Cortex of kidney (tissue), 1 donor: Measurements from ENCODE around the gene GPR42.
"Not testable (repeated sequence)": the region's sequence is repeated elsewhere in the genome, so short reads cannot be mapped to it uniquely, and the experiment has no call there.

Source experiments
- DNase-seq: peaks from one replicate; lab custom pipeline; 2025; lab: John Stamatoyannopoulos, UW

GPR42 gene

DNA sequence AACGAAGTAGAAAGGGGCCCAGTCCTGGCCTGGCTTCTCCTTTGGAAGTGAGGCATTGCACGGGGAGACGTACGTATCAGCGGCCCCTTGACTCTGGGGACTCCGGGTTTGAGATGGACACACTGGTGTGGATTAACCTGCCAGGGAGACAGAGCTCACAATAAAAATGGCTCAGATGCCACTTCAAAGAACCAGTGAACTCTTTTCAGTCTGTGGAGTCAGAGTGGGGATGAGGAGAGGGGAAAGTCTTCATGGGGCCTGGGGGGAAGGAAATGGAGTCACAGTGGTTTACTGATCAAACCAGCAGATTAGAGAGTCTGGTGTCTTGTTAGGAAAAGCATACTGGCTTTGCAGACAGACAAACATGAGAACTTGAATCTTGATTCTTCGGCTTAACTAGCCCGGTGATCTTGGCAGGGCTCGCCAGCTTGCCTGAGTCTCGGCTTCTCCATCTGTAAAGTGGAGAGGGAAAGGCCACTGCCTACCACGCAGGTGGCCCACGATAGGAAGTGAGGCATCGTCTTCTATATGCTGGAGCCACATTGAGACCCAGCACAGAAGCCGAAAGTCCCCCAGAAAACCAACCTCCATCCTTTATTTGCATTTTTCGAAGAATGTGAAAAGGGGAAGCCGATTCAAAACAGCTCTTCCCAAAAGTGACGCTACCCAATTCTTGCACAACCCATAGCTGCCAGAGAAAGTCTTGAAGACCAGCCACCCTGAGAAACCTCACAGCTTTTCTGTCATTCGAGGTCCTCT lies 23.5 kb upstream of the GPR42 start, which contains the start of gene FFAR1:
Gene FFAR1 (plus strand): TSS at position 732 of the 759 bp plus-strand sequence. CDS start 3,650 bp downstream, outside the sequence.
- no peak for DNase-seq

- DNase-seq, result no peak
These were observed 23.0 kb upstream of the GPR42 start for GRCh38 chr19:35347930-35348298.

DNA sequence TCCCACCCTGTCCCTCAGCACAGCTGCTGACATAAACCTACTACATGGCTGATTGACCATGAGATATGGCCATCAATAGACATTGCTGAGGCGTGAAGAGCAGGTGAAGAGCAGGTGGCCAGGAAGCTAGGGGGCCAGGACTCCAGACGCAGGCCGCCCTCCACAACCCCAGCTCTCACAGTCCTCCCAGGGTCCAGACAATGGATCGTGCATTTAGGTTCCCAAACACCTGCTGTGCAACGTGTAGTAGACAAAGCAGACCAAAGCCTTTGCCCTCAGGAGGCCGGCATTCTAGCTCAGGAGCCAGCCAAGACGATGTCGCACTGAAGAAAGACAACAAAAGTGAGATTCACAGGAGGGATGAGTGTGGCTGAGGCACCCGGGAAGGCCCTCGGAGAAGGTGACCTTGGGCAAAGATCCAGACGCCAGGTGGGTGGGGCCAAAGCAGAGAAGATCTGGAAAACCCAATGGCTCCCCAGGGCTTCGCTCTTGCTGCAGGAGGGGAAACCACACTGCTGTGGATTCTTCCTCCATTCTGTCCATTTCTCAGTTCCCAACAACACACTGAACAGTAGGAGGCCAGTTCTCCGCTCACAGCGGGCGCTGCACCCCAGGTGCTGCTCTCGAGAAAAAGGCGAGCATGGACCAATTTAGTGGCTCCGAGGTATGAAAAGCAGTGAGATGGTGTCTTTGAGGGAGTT lies 21.8 kb upstream of the GPR42 start:
- DNase-seq, result no peak

- DNase-seq, result no peak
These were observed 21.0 kb upstream of the GPR42 start for GRCh38 chr19:35349614-35350521.

DNA sequence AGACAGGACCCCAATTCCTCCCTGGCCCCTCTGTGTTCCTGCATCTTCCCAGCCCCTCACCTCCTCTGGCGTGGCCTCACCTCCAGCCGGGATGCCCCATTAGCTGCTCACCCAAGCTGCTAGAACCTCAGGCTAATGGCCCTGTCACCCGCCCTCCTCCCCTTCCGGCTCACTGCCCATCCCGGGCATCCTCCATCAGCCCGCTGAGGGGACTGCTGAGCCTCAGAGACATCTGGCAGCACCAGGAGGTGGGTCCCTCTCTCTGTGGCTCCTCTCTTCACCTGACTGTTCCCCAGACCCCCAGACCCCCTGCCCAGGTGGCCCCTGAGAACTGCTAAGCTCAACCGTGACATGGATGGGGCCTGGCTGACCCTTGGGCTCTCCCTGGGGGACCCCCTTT lies 20.3 kb upstream of the GPR42 start:
- no peak for DNase-seq

DNA sequence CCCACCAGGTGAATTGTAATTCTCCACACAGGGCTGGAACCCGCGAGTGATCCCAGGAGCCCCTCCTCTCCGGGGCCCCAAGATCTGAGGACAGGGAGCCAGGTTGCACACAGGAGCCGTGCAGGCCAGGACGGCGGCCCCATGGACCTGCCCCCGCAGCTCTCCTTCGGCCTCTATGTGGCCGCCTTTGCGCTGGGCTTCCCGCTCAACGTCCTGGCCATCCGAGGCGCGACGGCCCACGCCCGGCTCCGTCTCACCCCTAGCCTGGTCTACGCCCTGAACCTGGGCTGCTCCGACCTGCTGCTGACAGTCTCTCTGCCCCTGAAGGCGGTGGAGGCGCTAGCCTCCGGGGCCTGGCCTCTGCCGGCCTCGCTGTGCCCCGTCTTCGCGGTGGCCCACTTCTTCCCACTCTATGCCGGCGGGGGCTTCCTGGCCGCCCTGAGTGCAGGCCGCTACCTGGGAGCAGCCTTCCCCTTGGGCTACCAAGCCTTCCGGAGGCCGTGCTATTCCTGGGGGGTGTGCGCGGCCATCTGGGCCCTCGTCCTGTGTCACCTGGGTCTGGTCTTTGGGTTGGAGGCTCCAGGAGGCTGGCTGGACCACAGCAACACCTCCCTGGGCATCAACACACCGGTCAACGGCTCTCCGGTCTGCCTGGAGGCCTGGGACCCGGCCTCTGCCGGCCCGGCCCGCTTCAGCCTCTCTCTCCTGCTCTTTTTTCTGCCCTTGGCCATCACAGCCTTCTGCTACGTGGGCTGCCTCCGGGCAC lies 19.3 kb upstream of the GPR42 start:
- DNase-seq, result no peak

GRCh38 chr19:35352177-35352447 lies 18.8 kb upstream of the GPR42 start:
- no peak for DNase-seq

GRCh38 chr19:35352448-35353304 lies 18.2 kb upstream of the GPR42 start:
- DNase-seq, result no peak

DNA sequence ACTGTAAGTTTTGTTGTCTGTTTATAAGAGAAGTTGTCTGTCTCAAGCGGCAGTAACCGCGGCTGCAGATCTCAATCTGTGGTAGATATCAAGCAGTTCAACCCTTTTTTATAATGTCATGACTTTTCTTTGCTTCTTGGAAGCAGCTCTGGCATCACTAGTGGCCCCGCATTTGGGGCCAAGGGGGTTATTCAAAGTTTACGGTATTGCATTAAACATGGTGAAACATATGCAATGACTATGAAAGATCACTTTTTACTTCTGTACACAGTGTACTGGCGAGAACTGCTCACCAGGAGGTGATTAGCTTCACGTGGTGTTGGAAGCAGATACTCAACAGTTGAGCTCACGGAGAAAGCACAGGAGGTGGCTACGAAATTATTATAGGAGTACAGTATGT lies 17.2 kb upstream of the GPR42 start:
- DNase-seq, result no peak

DNA sequence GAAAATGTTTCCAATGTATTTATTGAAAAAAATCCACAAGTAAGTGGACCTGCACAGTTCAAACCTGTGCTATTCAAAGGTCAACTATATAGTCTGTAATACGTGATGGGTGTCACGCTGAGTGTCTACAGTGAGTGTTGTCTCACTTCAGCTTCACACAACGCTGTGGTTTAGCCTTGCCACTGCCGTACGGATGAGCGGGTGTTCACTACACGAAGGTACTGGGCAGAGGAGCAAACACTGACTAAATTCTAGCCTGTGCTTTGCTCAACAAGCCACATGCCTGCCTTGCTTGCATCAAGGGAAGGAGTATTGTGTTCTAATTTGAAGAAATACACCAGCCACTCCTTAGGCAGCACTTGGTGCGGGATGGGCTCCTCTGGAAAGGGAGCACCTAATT lies 16.0 kb upstream of the GPR42 start:
- no peak for DNase-seq

- no peak for DNase-seq
These were observed 14.9 kb upstream of the GPR42 start for GRCh38 chr19:35355791-35356460.

DNA sequence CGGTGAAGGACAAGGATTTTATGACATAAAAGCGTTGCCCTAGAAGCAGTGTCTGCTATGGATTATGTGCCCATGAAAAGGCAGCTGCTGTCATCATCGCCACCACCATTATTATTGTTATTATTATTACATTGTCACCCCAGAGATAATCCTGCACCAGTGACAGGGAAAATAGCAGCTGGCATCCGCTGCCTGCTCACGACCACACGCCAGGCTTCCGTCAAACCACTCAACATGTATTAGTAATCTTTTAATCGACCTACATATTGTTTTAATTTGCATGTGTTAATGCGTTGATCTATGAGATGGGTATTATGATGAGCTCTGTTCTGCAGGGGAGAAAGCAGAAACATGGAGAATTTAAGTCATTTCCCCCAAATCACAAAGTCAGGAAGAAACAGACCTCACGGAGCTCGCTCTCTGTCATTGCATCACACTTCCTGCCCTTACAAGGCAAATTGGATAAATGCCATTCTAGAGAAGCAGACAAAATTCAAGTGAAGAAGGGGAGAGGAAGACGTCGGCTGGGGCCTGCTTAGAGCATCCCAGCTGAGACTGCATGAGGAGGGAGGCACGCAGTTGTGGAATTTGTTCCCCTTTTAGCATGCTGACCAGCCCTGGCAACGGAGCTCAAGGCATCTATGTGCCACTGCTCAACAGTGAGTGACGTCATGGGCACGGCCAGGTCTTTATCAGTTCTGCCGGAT lies 12.8 kb upstream of the GPR42 start, which contains the start of gene FFAR3:
Gene FFAR3 (plus strand): TSS at position 594 of the 707 bp plus-strand sequence. CDS start 431 bp downstream, outside the sequence.
- DNase-seq, result no peak

DNA sequence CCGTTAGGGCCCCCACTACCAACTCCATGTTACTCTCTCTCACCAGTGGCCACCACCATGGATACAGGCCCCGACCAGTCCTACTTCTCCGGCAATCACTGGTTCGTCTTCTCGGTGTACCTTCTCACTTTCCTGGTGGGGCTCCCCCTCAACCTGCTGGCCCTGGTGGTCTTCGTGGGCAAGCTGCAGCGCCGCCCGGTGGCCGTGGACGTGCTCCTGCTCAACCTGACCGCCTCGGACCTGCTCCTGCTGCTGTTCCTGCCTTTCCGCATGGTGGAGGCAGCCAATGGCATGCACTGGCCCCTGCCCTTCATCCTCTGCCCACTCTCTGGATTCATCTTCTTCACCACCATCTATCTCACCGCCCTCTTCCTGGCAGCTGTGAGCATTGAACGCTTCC lies 12.0 kb upstream of the GPR42 start:
- DNase-seq, result not testable (repeated sequence)

DNA sequence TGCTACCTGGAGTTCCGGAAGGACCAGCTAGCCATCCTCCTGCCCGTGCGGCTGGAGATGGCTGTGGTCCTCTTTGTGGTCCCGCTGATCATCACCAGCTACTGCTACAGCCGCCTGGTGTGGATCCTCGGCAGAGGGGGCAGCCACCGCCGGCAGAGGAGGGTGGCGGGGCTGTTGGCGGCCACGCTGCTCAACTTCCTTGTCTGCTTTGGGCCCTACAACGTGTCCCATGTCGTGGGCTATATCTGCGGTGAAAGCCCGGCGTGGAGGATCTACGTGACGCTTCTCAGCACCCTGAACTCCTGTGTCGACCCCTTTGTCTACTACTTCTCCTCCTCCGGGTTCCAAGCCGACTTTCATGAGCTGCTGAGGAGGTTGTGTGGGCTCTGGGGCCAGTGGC lies 11.5 kb upstream of the GPR42 start:
- DNase-seq, result not testable (repeated sequence)

DNA sequence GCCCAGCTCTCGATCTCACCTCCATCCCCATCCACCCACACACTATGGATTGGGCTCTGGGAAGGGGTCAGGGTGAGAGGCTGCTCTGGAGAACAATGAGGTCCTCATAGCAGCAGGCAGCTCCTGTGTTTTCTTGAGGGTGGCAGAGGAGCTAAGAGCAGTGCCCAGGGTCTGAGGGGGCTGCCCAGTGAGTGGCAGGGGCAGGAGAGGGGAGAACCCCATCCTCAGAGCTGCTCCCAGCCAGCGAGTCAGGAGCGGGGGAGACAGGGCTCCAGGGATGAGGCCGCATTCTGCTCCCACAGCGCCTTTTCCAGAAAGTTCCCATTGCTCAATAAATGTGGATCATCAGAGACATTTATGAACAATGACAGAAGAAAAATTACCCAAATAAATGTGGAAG lies 10.8 kb upstream of the GPR42 start:
- DNase-seq, result not testable (repeated sequence)

- DNase-seq, result no peak
These were observed 9.9 kb upstream of the GPR42 start for GRCh38 chr19:35360880-35361420.

DNA sequence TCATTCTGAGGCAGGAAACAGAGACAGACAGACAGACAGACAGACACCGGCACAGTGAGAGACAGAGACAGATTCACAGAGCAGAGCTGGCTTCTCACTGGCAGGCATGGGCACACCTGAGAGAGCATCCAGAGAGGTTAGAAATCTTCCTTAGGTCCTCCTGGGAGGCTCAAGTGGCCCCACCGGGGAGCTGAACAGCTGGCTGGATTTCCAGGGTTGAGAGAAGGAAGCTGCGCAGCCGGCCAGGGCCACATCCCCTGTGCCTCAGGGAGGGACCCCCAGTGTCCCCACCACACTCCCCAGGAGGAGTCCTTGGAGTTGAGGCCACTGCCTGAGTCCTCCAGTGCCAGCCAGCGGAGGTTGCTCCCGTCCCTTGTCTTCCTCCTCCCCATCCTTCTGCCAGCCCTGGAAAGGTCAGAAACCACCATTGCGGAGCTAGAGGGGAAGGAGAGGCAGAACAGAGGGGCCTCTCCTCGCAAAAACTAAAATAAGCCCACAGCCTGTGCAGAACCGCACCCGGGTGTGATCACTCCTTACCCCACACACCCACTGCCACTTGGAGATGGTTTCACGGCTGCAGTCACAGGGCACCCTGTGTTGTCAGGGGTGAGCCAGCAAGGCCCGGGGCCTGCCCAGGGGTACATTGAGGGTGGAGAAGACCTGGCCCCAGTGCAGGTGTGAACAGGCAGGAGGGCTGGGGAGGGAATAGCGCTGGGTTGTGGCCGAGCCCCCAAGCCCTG lies 8.4 kb upstream of the GPR42 start:
- no peak for DNase-seq

- no peak for DNase-seq
These were observed 7.8 kb upstream of the GPR42 start for GRCh38 chr19:35363001-35363590.
